Caco-2 (cell line): ENCODE data around the gene RAB2B. TPM values are rescaled to one million over a fixed set of nuclear protein-coding genes. Genes with fewer than 3 reads are reported as not detected.
A peak's percentile ranks its signal among the peaks of the same experiment; 100 is the strongest.

Source experiments
- BruUV-seq: library from RNA; stranded (reverse); fragments of 400-500 nt; replicated peaks from 2 replicates; lab custom pipeline; 2021; lab: Mats Ljungman, UMichigan
- CTCF ChIA-PET: fragments of 300-600 bp; sonication (Branson Sonifier 250); formaldehyde crosslinking; loops from one replicate; lab custom pipeline; 2022; ENCODE audit warnings: antibody characterized with exemption; lab: Charles Lee
- POLR2A ChIA-PET: fragments of 300-600 bp; sonication (Branson Sonifier 250); formaldehyde crosslinking; loops from one replicate; lab custom pipeline; 2022; ENCODE audit warnings: antibody characterized with exemption; lab: Charles Lee
- DNase-seq, 2 experiments: peaks; one replicate each; pipeline versions ENCODE4 v3.0.0 to v3.0.0-alpha.2; 2020 to 2022
- H3K27me3 ChIP-seq: replicated peaks from 2 replicates; pipeline ENCODE4 v1.6.0; 2011; ENCODE audit warnings: low read length; ENCODE audit not compliant: control insufficient read depth, insufficient read depth
- H3K36me3 ChIP-seq: 2 replicates; pipeline ENCODE4 v1.5.1; 2011; ENCODE audit warnings: low read length; ENCODE audit not compliant: control insufficient read depth, insufficient read depth
- H3K4me1 ChIP-seq: fragments of 250-450 bp; sonication (Bioruptor Pico); 2 replicates; pipeline ENCODE4 v1.5.1; 2020; ENCODE audit warnings: mild to moderate bottlenecking
- H3K4me3 ChIP-seq: 2 replicates; pipeline ENCODE4 v1.5.1; 2011; ENCODE audit warnings: low read depth, mild to moderate bottlenecking, control low read depth, low read length
- H3K9me3 ChIP-seq: fragments of 250-450 bp; sonication (Bioruptor Pico); 2 replicates; pipeline ENCODE4 v1.5.1; 2020; ENCODE audit warnings: mild to moderate bottlenecking, moderate library complexity
- H3K27ac Mint-ChIP-seq: one replicate; pipeline ENCODE4 v1.8.0; 2022; ENCODE audit warnings: mixed read lengths; ENCODE audit not compliant: unreplicated experiment
- H3K27me3 Mint-ChIP-seq: one replicate; pipeline ENCODE4 v1.8.0; 2022; ENCODE audit warnings: mixed read lengths; ENCODE audit not compliant: insufficient read depth, unreplicated experiment
- H3K36me3 Mint-ChIP-seq: one replicate; pipeline ENCODE4 v1.8.0; 2022; ENCODE audit warnings: mild to moderate bottlenecking, mixed read lengths; ENCODE audit not compliant: insufficient read depth, unreplicated experiment
- H3K4me1 Mint-ChIP-seq: one replicate; pipeline ENCODE4 v1.8.0; 2022; ENCODE audit warnings: low read depth, mixed read lengths; ENCODE audit not compliant: unreplicated experiment
- H3K4me3 Mint-ChIP-seq: one replicate; pipeline ENCODE4 v1.8.0; 2022; ENCODE audit warnings: mild to moderate bottlenecking, moderate library complexity, mixed read lengths; ENCODE audit not compliant: unreplicated experiment
- H3K9me3 Mint-ChIP-seq: one replicate; pipeline ENCODE4 v1.8.0; 2022; ENCODE audit warnings: mixed read lengths; ENCODE audit not compliant: unreplicated experiment
- intact Hi-C: fragments of 100-400 bp; cut with micrococcal nuclease; formaldehyde crosslinking; loops from one replicate; pipeline ENCODE4 v1.10.0; 2022; ENCODE audit not compliant: unreplicated experiment
- total RNA-seq: library from RNA; stranded (reverse); gene quantifications from 2 replicates; pipeline ENCODE4 v1.2.3, GENCODE V29; 2022
- TF ChIP-seq, protein P1 (sequence below), 2 experiments: fragments of 200-600 bp in 1 of 2; IDR thresholded peaks; 1 replicate in 1 of 2; 2 replicates in 1 of 2; pipeline versions ENCODE4 v1.5.1 to v1.8.0; 2011 to 2022; ENCODE audit warnings: antibody characterized with exemption in 1 of 2, control low read depth in 1 of 2, inconsistent platforms in 1 of 2, low read depth in 1 of 2, low read length in 1 of 2, mild to moderate bottlenecking in 1 of 2, moderate library complexity in 1 of 2; ENCODE audit not compliant: insufficient read depth in 1 of 2, severe bottlenecking in 1 of 2, unreplicated experiment in 1 of 2

RAB2B gene
- total RNA-seq, 1 experiment from 2014 or later = 20.9 TPM

DNA sequence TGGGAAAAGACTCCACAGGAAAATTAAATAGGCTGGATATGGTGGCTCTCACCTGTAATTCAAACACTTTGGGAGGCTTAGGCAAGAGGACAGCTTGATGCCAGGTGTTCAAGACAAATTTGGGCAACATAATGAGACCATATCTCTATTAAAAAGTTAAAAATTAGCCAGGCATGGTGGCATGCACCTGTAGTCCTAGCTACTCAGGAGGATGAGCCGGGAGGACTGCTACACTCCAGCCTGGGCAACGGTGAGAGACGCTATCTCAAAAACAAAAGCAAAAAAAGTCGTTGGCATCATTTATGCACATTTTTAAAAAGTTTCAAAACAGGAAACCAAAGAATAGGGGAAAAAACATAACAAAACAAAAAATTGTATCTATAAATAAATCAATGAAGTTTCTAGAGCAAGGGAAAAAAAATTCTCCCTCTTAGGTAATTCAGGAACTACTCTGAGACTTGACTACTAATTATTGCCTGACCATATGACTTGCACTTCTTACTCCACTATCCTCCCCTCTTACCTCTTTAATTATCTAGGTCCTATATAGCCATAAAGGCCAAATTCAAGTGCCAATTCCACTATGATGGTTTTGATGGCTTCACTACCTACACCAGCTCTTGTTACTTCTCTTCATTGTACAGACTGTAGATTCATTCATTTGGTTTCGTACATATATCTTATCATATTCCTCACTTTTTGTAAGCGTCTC lies 32.8 kb upstream of the RAB2B start:
- Mint-ChIP-seq H3K27me3 (no peaks in the 10 kb centered on the region), H3K4me1 (peaks cover 8% of the 10 kb centered on the region), H3K4me3 (peak overlapping the region; percentile 96), H3K9me3 (no peaks in the 10 kb centered on the region), H3K36me3 (peaks cover 35% of the 10 kb centered on the region), H3K27ac (peak overlapping the region; percentile 97)
- Histone ChIP-seq H3K36me3 (peaks cover 2% of the 10 kb centered on the region; the same call in 1 of the 2 replicates), H3K4me1 (no peaks in the 10 kb centered on the region), H3K9me3 (no peaks in the 10 kb centered on the region), H3K4me3 (peak overlapping the region; percentile 89), H3K27me3 (no peaks in the 10 kb centered on the region)
- CTCF ChIA-PET = interaction anchor here (1.9 kb wide), 1 partner anchor 17 kb away, joined by 12 read pairs; the partner anchor contains the start of gene SALL2
- intact Hi-C loops = loop anchor here (2.0 to 5.0 kb wide), 2 partner anchors 17 to 1052 kb away; partner anchors contain the start of genes APEX1 and SALL2
- BruUV-seq = no TSS peak
- TF ChIP-seq, protein P1, sequence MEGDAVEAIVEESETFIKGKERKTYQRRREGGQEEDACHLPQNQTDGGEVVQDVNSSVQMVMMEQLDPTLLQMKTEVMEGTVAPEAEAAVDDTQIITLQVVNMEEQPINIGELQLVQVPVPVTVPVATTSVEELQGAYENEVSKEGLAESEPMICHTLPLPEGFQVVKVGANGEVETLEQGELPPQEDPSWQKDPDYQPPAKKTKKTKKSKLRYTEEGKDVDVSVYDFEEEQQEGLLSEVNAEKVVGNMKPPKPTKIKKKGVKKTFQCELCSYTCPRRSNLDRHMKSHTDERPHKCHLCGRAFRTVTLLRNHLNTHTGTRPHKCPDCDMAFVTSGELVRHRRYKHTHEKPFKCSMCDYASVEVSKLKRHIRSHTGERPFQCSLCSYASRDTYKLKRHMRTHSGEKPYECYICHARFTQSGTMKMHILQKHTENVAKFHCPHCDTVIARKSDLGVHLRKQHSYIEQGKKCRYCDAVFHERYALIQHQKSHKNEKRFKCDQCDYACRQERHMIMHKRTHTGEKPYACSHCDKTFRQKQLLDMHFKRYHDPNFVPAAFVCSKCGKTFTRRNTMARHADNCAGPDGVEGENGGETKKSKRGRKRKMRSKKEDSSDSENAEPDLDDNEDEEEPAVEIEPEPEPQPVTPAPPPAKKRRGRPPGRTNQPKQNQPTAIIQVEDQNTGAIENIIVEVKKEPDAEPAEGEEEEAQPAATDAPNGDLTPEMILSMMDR (IDR thresholded peaks at IDR 0.05; ENCODE audit: insufficient read depth in 1 of 2, low read depth in 1 of 2, low read length in 1 of 2, severe bottlenecking in 1 of 2, unreplicated experiment in 1 of 2) = no peak
- DNase-seq = no peak
- POLR2A ChIA-PET = no interaction called here

DNA sequence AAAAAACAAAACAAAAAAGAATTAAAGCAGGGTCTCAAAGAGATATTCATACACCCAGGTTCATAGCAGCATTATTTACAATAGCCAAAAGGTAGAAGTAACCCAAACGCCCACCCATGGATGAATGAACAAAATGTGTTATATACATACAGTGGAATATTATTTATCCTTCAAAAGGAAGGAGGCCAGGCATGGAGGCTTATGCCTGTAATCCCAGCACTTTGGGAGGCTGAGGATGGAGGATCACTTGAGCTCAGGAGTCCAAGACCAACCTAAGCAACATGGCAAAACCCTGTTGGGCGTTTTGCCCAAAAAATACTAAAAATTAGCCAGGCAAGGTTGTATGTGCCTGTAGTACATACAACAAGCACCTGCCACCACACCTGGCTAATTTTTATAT lies 29.8 kb upstream of the RAB2B start:
- H3K9me3 Mint-ChIP-seq = no peaks in the 10 kb centered on the region
- peaks cover 54% of the 10 kb centered on the region for H3K36me3 Mint-ChIP-seq
- Histone ChIP-seq H3K4me1 (no peaks in the 10 kb centered on the region), H3K9me3 (no peaks in the 10 kb centered on the region), H3K27me3 (no peaks in the 10 kb centered on the region), H3K4me3 (no peak overlapping the region), H3K36me3 (peaks cover 4% of the 10 kb centered on the region; the same call in 1 of the 2 replicates)
- no peak overlapping the region for H3K27ac Mint-ChIP-seq
- CTCF ChIA-PET = no interaction called here
- H3K4me1 Mint-ChIP-seq = peaks cover 8% of the 10 kb centered on the region
- BruUV-seq = no TSS peak
- no peak overlapping the region for H3K4me3 Mint-ChIP-seq
- POLR2A ChIA-PET = no interaction called here
- DNase-seq = no peak
- no peaks in the 10 kb centered on the region for H3K27me3 Mint-ChIP-seq
- TF ChIP-seq, protein P1 (IDR thresholded peaks at IDR 0.05; ENCODE audit: insufficient read depth in 1 of 2, low read depth in 1 of 2, low read length in 1 of 2, severe bottlenecking in 1 of 2, unreplicated experiment in 1 of 2) = no peak
- intact Hi-C loops = no loop called here

DNA sequence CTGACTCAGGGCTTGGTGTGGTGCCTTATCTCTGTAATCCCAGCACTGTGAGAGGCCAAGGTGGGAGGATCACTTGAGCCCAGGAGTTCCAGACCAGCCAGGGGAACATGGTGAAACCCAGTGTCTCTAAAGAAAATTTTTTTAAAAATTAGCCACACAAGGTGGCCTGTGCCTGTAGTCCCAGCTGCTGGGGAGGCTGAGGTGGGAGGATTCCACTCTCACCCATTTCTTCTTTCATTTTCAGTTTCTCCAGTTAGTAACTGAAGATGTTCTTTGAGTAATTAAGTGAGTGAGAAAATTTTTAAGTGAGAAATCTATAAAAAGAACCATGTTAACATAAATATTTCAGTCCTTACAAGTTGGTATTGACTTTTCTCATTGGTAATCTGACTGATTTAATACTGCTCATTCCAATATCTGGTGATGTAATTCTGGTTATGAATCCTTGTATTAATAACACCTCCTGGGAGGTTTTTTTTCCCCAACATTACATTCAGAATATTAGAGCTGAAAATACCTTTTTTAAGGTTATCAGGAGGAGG lies 28.3 kb upstream of the RAB2B start:
- BruUV-seq = no TSS peak
- H3K4me1 ChIP-seq = no peaks in the 10 kb centered on the region
- H3K4me1 Mint-ChIP-seq = peaks cover 6% of the 10 kb centered on the region
- peaks cover 4% of the 10 kb centered on the region; the same call in 1 of the 2 replicates for H3K36me3 ChIP-seq
- CTCF ChIA-PET = no interaction called here
- POLR2A ChIA-PET = no interaction called here
- no peaks in the 10 kb centered on the region for H3K9me3 Mint-ChIP-seq
- intact Hi-C loops = no loop called here
- H3K9me3 ChIP-seq = no peaks in the 10 kb centered on the region
- H3K36me3 Mint-ChIP-seq = peaks cover 54% of the 10 kb centered on the region
- TF ChIP-seq, protein P1 (IDR thresholded peaks at IDR 0.05; ENCODE audit: insufficient read depth in 1 of 2, low read depth in 1 of 2, low read length in 1 of 2, severe bottlenecking in 1 of 2, unreplicated experiment in 1 of 2) = no peak
- no peak overlapping the region for H3K4me3 ChIP-seq
- DNase-seq = no peak
- no peak overlapping the region for H3K4me3 Mint-ChIP-seq
- H3K27me3 ChIP-seq = no peaks in the 10 kb centered on the region
- no peak overlapping the region for H3K27ac Mint-ChIP-seq
- H3K27me3 Mint-ChIP-seq = no peaks in the 10 kb centered on the region
